Naive thymus-derived CD8-positive, alpha-beta T cell (primary cell): Measurements from ENCODE around the gene RIF1. TPM values are rescaled to one million over a fixed set of nuclear protein-coding genes. Genes with fewer than 3 reads are reported as not detected.

Experiments used
- ATAC-seq, 2 donors: fragments of 150-1000 bp; cut with Tn5 transposase in 1 of 2; sonication (Bioruptor Pico), chemical (Tn5 transposase) in 1 of 2; 1 replicate in 1 of 2; 2 replicates in 1 of 2; pipeline ENCODE4 v1.10.0; 2021; ENCODE audit warnings: mild to moderate bottlenecking in 2 of 2, moderate library complexity in 2 of 2
- POLR2A ChIA-PET: fragments of 350-600 bp; sonication (Branson Sonifier 250); formaldehyde crosslinking; loops from one replicate; lab custom pipeline; 2021; ENCODE audit warnings: antibody characterized with exemption; lab: Charles Lee
- DNase-seq, 10 donors: peaks; one replicate each; pipeline versions ENCODE4 v3.0.0 to v3.0.0-alpha.2; 2020 to 2022
- H3K27ac Mint-ChIP-seq, 10 donors: one replicate each; pipeline ENCODE4 v1.8.0; 2020 to 2022; ENCODE audit warnings: mild to moderate bottlenecking in 10 of 10, mixed read lengths in 10 of 10, moderate library complexity in 4 of 10, inconsistent platforms in 1 of 10
- H3K27me3 Mint-ChIP-seq, 5 donors: one replicate each; pipeline ENCODE4 v1.8.0; 2021 to 2022; ENCODE audit warnings: mixed read lengths in 5 of 5
- H3K36me3 Mint-ChIP-seq, 3 donors: one replicate each; pipeline ENCODE4 v1.8.0; 2020 to 2022; ENCODE audit warnings: mixed read lengths in 3 of 3, mild to moderate bottlenecking in 2 of 3, inconsistent platforms in 1 of 3
- H3K4me1 Mint-ChIP-seq, 4 donors: one replicate each; pipeline ENCODE4 v1.8.0; 2021 to 2022; ENCODE audit warnings: mixed read lengths in 4 of 4
- H3K4me3 Mint-ChIP-seq, 10 donors: one replicate each; pipeline ENCODE4 v1.8.0; 2020 to 2022; ENCODE audit warnings: mild to moderate bottlenecking in 10 of 10, mixed read lengths in 10 of 10, moderate library complexity in 6 of 10, inconsistent platforms in 1 of 10
- H3K9me3 Mint-ChIP-seq, 9 donors: one replicate each; pipeline ENCODE4 v1.8.0; 2020 to 2022; ENCODE audit warnings: mixed read lengths in 9 of 9, mild to moderate bottlenecking in 3 of 9, inconsistent platforms in 1 of 9, moderate library complexity in 1 of 9
- microRNA-seq: library from miRNA; unstranded; fragments of <30 nt; microRNA quantifications from one replicate; pipeline ENCODE4 v1.2.0, GENCODE V29; 2022; ENCODE audit warnings: borderline microRNAs expressed
- polyA plus RNA-seq, 3 donors: library from polyadenylated mRNA; unstranded; fragments of 300-500 nt; fragmentation: Illumina TruSeq; gene quantifications; one replicate each; pipeline ENCODE4 v1.2.3, GENCODE V29; 2021
- total RNA-seq, 8 experiments: library from RNA in 2 of 8; stranded (reverse) in 2 of 8; gene quantifications; one replicate each; pipeline ENCODE4 v1.2.3 and lab custom pipeline; 2021 to 2026

Gene RIF1
- total and polyA plus RNA-seq, 5 experiments from 2014 or later, result 24.0 to 69.4 (median 31.5) TPM

GRCh38 chr2:151526572-151527090 lies 116.9 kb downstream of the RIF1 start:
- Mint-ChIP-seq H3K4me3 (no peak overlapping the region), H3K36me3 (peaks cover 0 to 10% (median 8%) of the 10 kb centered on the region in 3 donors), H3K4me1 (peaks cover 0 to 8% (median 0%) of the 10 kb centered on the region in 4 donors), H3K27ac (no peak overlapping the region), H3K27me3 (no peaks in the 10 kb centered on the region), H3K9me3 (no peaks in the 10 kb centered on the region)
- no peak for ATAC-seq
- no peak for DNase-seq
- POLR2A ChIA-PET, result no interaction called here

Small RNA genes lying within 50 kb of the gene (microRNA-seq; reads per million reads assigned to microRNA genes)
- gene MIR4773-1 (not detected), gene MIR4773-2 (not detected)

Other genes with a start within 250 kb of the RIF1 start
- 10 to 100 TPM; 28.8 to 30.6 TPM for gene RBM43, start 148.0 kb upstream of the RIF1 start, total RNA-seq
- gene RBM43, start 148.0 kb upstream of the RIF1 start, polyA plus RNA-seq, result 1 to 10 TPM; 4.1 to 4.4 (median 4.2) TPM
- 10 to 100 TPM; 27.5 to 31.6 TPM for gene NMI, start 120.2 kb upstream of the RIF1 start, total RNA-seq
- gene NMI, start 120.2 kb upstream of the RIF1 start, polyA plus RNA-seq, result 10 to 100 TPM; 30.0 to 55.1 (median 47.2) TPM
- not detected for gene TNFAIP6, start 52.3 kb upstream of the RIF1 start, total RNA-seq
- not detected for gene TNFAIP6, start 52.3 kb upstream of the RIF1 start, polyA plus RNA-seq